H1 (cell line): ENCODE measurements around the gene CD300LB. TPM values are rescaled to one million over a fixed set of nuclear protein-coding genes. Genes with fewer than 3 reads are reported as not detected.

Experiments
- CTCF ChIA-PET: fragments of 300-600 bp; sonication (Branson Sonifier 250); formaldehyde crosslinking; loops from one replicate; lab custom pipeline; 2021; ENCODE audit not compliant: partially characterized antibody; lab: Charles Lee
- POLR2A ChIA-PET: fragments of 300-600 bp; sonication (Branson Sonifier 250); formaldehyde crosslinking; loops from one replicate; lab custom pipeline; 2021; ENCODE audit warnings: inconsistent platforms; ENCODE audit not compliant: partially characterized antibody; lab: Charles Lee
- DNase-seq, 2 experiments: peaks; one replicate each; pipeline versions ENCODE4 v3.0.0 to v3.0.0-alpha.2; 2010 to 2022; ENCODE audit warnings: low spot score in 2 of 2, low read depth in 1 of 2, mixed read lengths in 1 of 2
- FAIRE-seq: peaks from 2 replicates; lab custom pipeline; 2011; peaks lifted over from hg19 to GRCh38; lab: Jason Lieb, UNC
- H2AFZ ChIP-seq: 2 replicates; pipeline ENCODE4 v1.8.1; 2012; ENCODE audit warnings: low read length, inconsistent platforms
- H2AK5ac ChIP-seq: 2 replicates; pipeline ENCODE4 v1.6.1; 2013; ENCODE audit warnings: low read depth, low read length
- H2BK120ac ChIP-seq: replicated peaks from 2 replicates; pipeline ENCODE3; 2013; ENCODE audit warnings: low read depth, low read length, inconsistent platforms
- H2BK12ac ChIP-seq: 2 replicates; pipeline ENCODE4 v1.6.1; 2013; ENCODE audit warnings: low read depth, low read length
- H2BK15ac ChIP-seq: 2 replicates; pipeline ENCODE4 v1.6.1; 2013; ENCODE audit warnings: low read length
- H2BK20ac ChIP-seq: 2 replicates; pipeline ENCODE4 v1.6.1; 2013; ENCODE audit warnings: low read length
- H2BK5ac ChIP-seq: 2 replicates; pipeline ENCODE4 v1.6.1; 2013; ENCODE audit warnings: low read depth, low read length
- H3K14ac ChIP-seq: 2 replicates; pipeline ENCODE4 v1.6.1; 2013; ENCODE audit warnings: inconsistent platforms; ENCODE audit not compliant: insufficient read length
- H3K18ac ChIP-seq: 2 replicates; pipeline ENCODE4 v1.6.1; 2013; ENCODE audit warnings: low read length; ENCODE audit errors: extremely low read depth
- H3K23ac ChIP-seq: 2 replicates; pipeline ENCODE4 v1.6.1; 2013; ENCODE audit warnings: inconsistent platforms; ENCODE audit not compliant: insufficient read length
- H3K23me2 ChIP-seq: 2 replicates; pipeline ENCODE4 v1.6.1; 2013; ENCODE audit warnings: low read depth, low read length
- H3K27ac ChIP-seq: 2 replicates; pipeline ENCODE4 v1.6.1; 2011; ENCODE audit warnings: low read depth, low read length, inconsistent platforms
- H3K27me3 ChIP-seq, 4 experiments: replicated peaks in 1 of 4; 1 replicate in 1 of 4; 2 replicates in 3 of 4; pipeline versions ENCODE4 v1.6.1 to v1.8.1; 2011 to 2013; ENCODE audit warnings: low read length in 3 of 4, mild to moderate bottlenecking in 3 of 4, inconsistent platforms in 2 of 4, mixed read lengths in 2 of 4, moderate library complexity in 1 of 4; ENCODE audit not compliant: control insufficient read depth in 3 of 4, insufficient read depth in 3 of 4; ENCODE audit errors: extremely low read depth in 1 of 4
- H3K36me3 ChIP-seq, 4 experiments: 2 replicates each; pipeline versions ENCODE4 v1.6.1 to v1.8.1; 2011 to 2013; ENCODE audit warnings: mild to moderate bottlenecking in 4 of 4, low read length in 3 of 4, moderate library complexity in 2 of 4, control low read depth in 1 of 4, inconsistent platforms in 1 of 4; ENCODE audit not compliant: insufficient read depth in 4 of 4, control insufficient read depth in 2 of 4
- H3K4ac ChIP-seq: replicated peaks from 2 replicates; pipeline ENCODE3; 2013; ENCODE audit warnings: low read length, low read depth, mixed read lengths, inconsistent platforms; ENCODE audit not compliant: insufficient read length
- H3K4me1 ChIP-seq, 4 experiments: replicated peaks in 1 of 4; 1 replicate in 1 of 4; 2 replicates in 3 of 4; pipeline versions ENCODE4 v1.6.1 to v1.8.1; 2011 to 2013; ENCODE audit warnings: low read length in 3 of 4, inconsistent platforms in 2 of 4, mixed read lengths in 1 of 4; ENCODE audit not compliant: insufficient read depth in 4 of 4, control insufficient read depth in 3 of 4
- H3K4me2 ChIP-seq, 2 experiments: 2 replicates each; pipeline versions ENCODE4 v1.6.1 to v1.8.1; 2011 to 2013; ENCODE audit warnings: low read depth in 2 of 2, low read length in 2 of 2, control low read depth in 1 of 2, inconsistent platforms in 1 of 2, mild to moderate bottlenecking in 1 of 2; ENCODE audit not compliant: insufficient read depth in 1 of 2
- H3K4me3 ChIP-seq, 4 experiments: fragments of 200-600, 300-600 bp in 1 of 4; sonication (generic), shearing (Covaris generic), sonication (Bioruptor Twin) in 1 of 4; 2 replicates each; pipeline versions ENCODE4 v1.5.1 to v1.8.1; 2011 to 2016; ENCODE audit warnings: low read length in 4 of 4, low read depth in 3 of 4, control low read depth in 2 of 4, inconsistent platforms in 2 of 4, mild to moderate bottlenecking in 2 of 4, mixed read lengths in 1 of 4, moderate library complexity in 1 of 4; ENCODE audit not compliant: insufficient read depth in 2 of 4; ENCODE audit errors: extremely low read depth in 1 of 4
- H3K56ac ChIP-seq: replicated peaks from 2 replicates; pipeline ENCODE3; 2013; ENCODE audit warnings: low read depth, mild to moderate bottlenecking, mixed read lengths, low read length, inconsistent platforms; ENCODE audit not compliant: insufficient read length
- H3K79me1 ChIP-seq: 2 replicates; pipeline ENCODE4 v1.6.1; 2013; ENCODE audit warnings: low read depth, low read length, control low read depth
- H3K79me2 ChIP-seq, 2 experiments: 2 replicates each; pipeline versions ENCODE4 v1.6.1 to v1.8.1; 2012 to 2013; ENCODE audit warnings: low read length in 2 of 2, mild to moderate bottlenecking in 2 of 2, inconsistent platforms in 1 of 2; ENCODE audit not compliant: insufficient read depth in 2 of 2, control insufficient read depth in 1 of 2
- H3K9ac ChIP-seq, 4 experiments: replicated peaks in 1 of 4; 1 replicate in 1 of 4; 2 replicates in 3 of 4; pipeline versions ENCODE4 v1.6.1 to v1.8.1; 2011 to 2013; ENCODE audit warnings: low read depth in 3 of 4, low read length in 3 of 4, control low read depth in 2 of 4, mild to moderate bottlenecking in 2 of 4, moderate library complexity in 2 of 4, inconsistent platforms in 1 of 4; ENCODE audit errors: extremely low read depth in 1 of 4
- H3K9me3 ChIP-seq, 2 experiments: 2 replicates each; pipeline versions ENCODE4 v1.6.1 to v1.8.1; 2012 to 2013; ENCODE audit warnings: mild to moderate bottlenecking in 2 of 2, moderate library complexity in 2 of 2, control low read depth in 1 of 2, inconsistent platforms in 1 of 2, low read depth in 1 of 2, low read length in 1 of 2, mixed read lengths in 1 of 2; ENCODE audit not compliant: insufficient read depth in 2 of 2
- H4K20me1 ChIP-seq, 2 experiments: replicated peaks in 1 of 2; 2 replicates each; pipeline versions ENCODE3 to v1.8.1; 2011 to 2013; ENCODE audit warnings: inconsistent platforms in 2 of 2, low read length in 2 of 2, mild to moderate bottlenecking in 1 of 2; ENCODE audit not compliant: insufficient read depth in 2 of 2, control insufficient read depth in 1 of 2
- H4K5ac ChIP-seq: 2 replicates; pipeline ENCODE4 v1.6.1; 2013; ENCODE audit warnings: low read length, low read depth, mixed read lengths, inconsistent platforms; ENCODE audit not compliant: insufficient read length
- H4K8ac ChIP-seq: 2 replicates; pipeline ENCODE4 v1.8.0; 2013; ENCODE audit warnings: mild to moderate bottlenecking, moderate library complexity, low read length, inconsistent platforms; ENCODE audit not compliant: insufficient read depth; ENCODE audit errors: extremely low read depth
- H4K91ac ChIP-seq: replicated peaks from 2 replicates; pipeline ENCODE3; 2013; ENCODE audit warnings: low read length, mixed read lengths, inconsistent platforms; ENCODE audit not compliant: insufficient read length
- ASH2L ChIP-seq: fragments of 200-600, 300-600 bp; sonication (generic); IDR thresholded peaks from one replicate; pipeline ENCODE4 v1.7.1; 2017; ENCODE audit warnings: low read length
- CHD1 ChIP-seq: IDR thresholded peaks from 2 replicates; pipeline ENCODE4 v1.6.1; 2012; ENCODE audit warnings: low read depth, low read length, improper control_type of control experiment
- E2F6 ChIP-seq: IDR thresholded peaks from 2 replicates; pipeline ENCODE4 v1.6.1; 2012; ENCODE audit warnings: inconsistent platforms
- NRF1 ChIP-seq: IDR thresholded peaks from 2 replicates; pipeline ENCODE4 v1.6.1; 2011; ENCODE audit warnings: mild to moderate bottlenecking, low read depth, low read length, improper control_type of control experiment
- RAD21 ChIP-seq, 2 experiments: IDR thresholded peaks in 1 of 2; conservative IDR thresholded peaks in 1 of 2; 2 replicates each; pipeline ENCODE4 v1.6.1; 2011; ENCODE audit warnings: low read depth in 2 of 2, low read length in 2 of 2, improper control_type of control experiment in 1 of 2, inconsistent platforms in 1 of 2, mild to moderate bottlenecking in 1 of 2, moderate library complexity in 1 of 2
- SIX5 ChIP-seq: IDR thresholded peaks from 2 replicates; pipeline ENCODE4 v1.6.1; 2011; ENCODE audit warnings: mild to moderate bottlenecking, low read depth, low read length
- SP4 ChIP-seq: IDR thresholded peaks from 2 replicates; pipeline ENCODE4 v1.6.1; 2012; ENCODE audit warnings: low read length, inconsistent platforms
- SUZ12 ChIP-seq: fragments of 200-600 bp; sonication (generic); IDR thresholded peaks from 2 replicates; pipeline ENCODE4 v1.6.1; 2012; ENCODE audit warnings: mild to moderate bottlenecking, inconsistent platforms, low read length, moderate library complexity, mixed read lengths
- WGBS, 2 experiments: shearing (Covaris generic) in 1 of 2; methylation state at CpG; one replicate each; pipeline versions ENCODE4 v1.1.6 to v1.1.7; 2013 to 2015; ENCODE audit warnings: low lambda C conversion rate in 2 of 2, mixed read lengths in 2 of 2, inconsistent platforms in 1 of 2, low coverage in 1 of 2, missing lambda C conversion rate in 1 of 2; ENCODE audit not compliant: insufficient replicate concordance in 2 of 2, insufficient coverage in 1 of 2, insufficient read length in 1 of 2; ENCODE audit errors: extremely low coverage in 1 of 2, missing lambda C conversion rate in 1 of 2; 5-methylcytosine and 5-hydroxymethylcytosine counted together
- polyA plus RNA-seq, 7 experiments: library from polyadenylated mRNA; depleted of rRNA in 3 of 7; stranded (reverse) in 5 of 7; unstranded in 2 of 7; fragments of >200 nt in 5 of 7; fragments of 200-250 nt in 2 of 7; gene quantifications; 1 replicate in 5 of 7; 2 replicates in 1 of 7; 4 replicates in 1 of 7; pipeline versions ENCODE4 v1.2.1 to v1.2.3, GENCODE V29; 2011 to 2013; ENCODE audit warnings: missing spikeins in 2 of 7, mixed read lengths in 2 of 7
- total RNA-seq: library from RNA; stranded (reverse); fragmentation: NEBNext Ultra II Directional; extraction: Animal tissue kit (Norgen Biotek cat#: 25700); gene quantifications from 2 replicates; pipeline ENCODE4 v1.2.1, GENCODE V29; 2021

CD300LB gene
- total and polyA plus RNA-seq, 2 of the 8 experiments (the other 6 are each of a cell fraction or from before 2014, with no cell fraction given): not detected

- Histone ChIP-seq H3K14ac (no peak overlapping the region), H4K20me1 (no peaks in the 10 kb centered on the region), H3K36me3 (no peaks in the 10 kb centered on the region), H3K79me2 (no peaks in the 10 kb centered on the region), H3K56ac (no peak overlapping the region), H2BK20ac (no peak overlapping the region), H2AK5ac (no peak overlapping the region), H3K9ac (no peak overlapping the region), H2BK12ac (no peak overlapping the region), H3K27me3 (no peaks in the 10 kb centered on the region), H3K79me1 (no peaks in the 10 kb centered on the region), H3K4ac (no peak overlapping the region), H2BK120ac (no peak overlapping the region), H3K27ac (no peak overlapping the region), H4K8ac (no peak overlapping the region), H3K4me1 (no peaks in the 10 kb centered on the region), H3K9me3 (no peaks in the 10 kb centered on the region; a peak in 1 of 4 replicates), H2BK15ac (no peak overlapping the region), H2BK5ac (no peak overlapping the region), H3K18ac (no peak overlapping the region), H2AFZ (no peak overlapping the region), H4K5ac (no peak overlapping the region), H3K23me2 (no peaks in the 10 kb centered on the region), H4K91ac (no peak overlapping the region), H3K23ac (no peak overlapping the region), H3K4me2 (no peak overlapping the region), H3K4me3 (no peak overlapping the region)
- FAIRE-seq: no peak
- WGBS, 2 experiments: 83% methylated on average over 9 of the region's 9 CpGs; no CpG with 5 or more reads in 1 of the 2 experiments
- CTCF ChIA-PET: interaction anchor here (0.6 to 6.0 kb wide), 7 partner anchors 8 to 177 kb away, joined by 3 to 29 read pairs (median 9); partner anchors contain the start of gene GPR142
- DNase-seq: no peak
- POLR2A ChIA-PET: interaction anchor here (0.6 to 1.2 kb wide), 2 partner anchors 106 to 400 kb away, joined by 4 read pairs; no protein-coding TSS in a partner anchor
- no peak for TF ChIP-seq NRF1
- no peak for TF ChIP-seq E2F6
- no peak for TF ChIP-seq ASH2L
- no peak for TF ChIP-seq SP4
- TF ChIP-seq SIX5: no peak
- TF ChIP-seq CHD1: no peak
- TF ChIP-seq RAD21 (IDR thresholded peaks at IDR 0.05 in 1 of 2, conservative IDR thresholded peaks at IDR 0.05 in 1 of 2; ENCODE audit: low read depth in 2 of 2, low read length in 2 of 2): no peak
- TF ChIP-seq SUZ12: no peak
These were observed 46.1 kb downstream of the CD300LB start for GRCh38 chr17:74485022-74485743.
